Astrocyte (in vitro differentiated cells and primary cell): ENCODE data around the gene DOCK3. TPM values are rescaled to one million over a fixed set of nuclear protein-coding genes. Genes with fewer than 3 reads are reported as not detected.
"Not testable (repeated sequence)": the region's sequence is repeated elsewhere in the genome, so short reads cannot be mapped to it uniquely, and the experiment has no call there.

Experiments used
- DNase-seq: peaks from one replicate; pipeline ENCODE4 v3.0.0-alpha.2; 2010; ENCODE audit warnings: low read depth
- FAIRE-seq: peaks from 2 replicates; lab custom pipeline; 2011; peaks lifted over from hg19 to GRCh38; lab: Jason Lieb, UNC
- H2AFZ ChIP-seq: 2 replicates; pipeline ENCODE4 v1.6.0; 2012; ENCODE audit warnings: low read depth, low read length, inconsistent platforms
- H3K27ac ChIP-seq: 2 replicates; pipeline ENCODE4 v1.5.1; 2011; ENCODE audit warnings: low read depth, low read length, inconsistent platforms
- H3K27me3 ChIP-seq: 2 replicates; pipeline ENCODE4 v1.6.0; 2011; ENCODE audit warnings: low read length, inconsistent platforms; ENCODE audit not compliant: insufficient read depth
- H3K36me3 ChIP-seq: 2 replicates; pipeline ENCODE4 v1.5.1; 2011; ENCODE audit warnings: low read length, inconsistent platforms; ENCODE audit not compliant: insufficient read depth
- H3K4me1 ChIP-seq: 2 replicates; pipeline ENCODE4 v1.5.1; 2011; ENCODE audit warnings: low read length, inconsistent platforms; ENCODE audit not compliant: insufficient read depth
- H3K4me2 ChIP-seq: 2 replicates; pipeline ENCODE4 v1.6.0; 2012; ENCODE audit warnings: low read length, inconsistent platforms
- H3K4me3 ChIP-seq: 2 replicates; pipeline ENCODE4 v1.5.1; 2011; ENCODE audit warnings: low read depth, mild to moderate bottlenecking, low read length, inconsistent platforms; ENCODE audit not compliant: insufficient read depth
- H3K79me2 ChIP-seq: 2 replicates; pipeline ENCODE4 v1.6.0; 2012; ENCODE audit warnings: mild to moderate bottlenecking, low read length, inconsistent platforms; ENCODE audit not compliant: insufficient read depth
- H3K9ac ChIP-seq: 2 replicates; pipeline ENCODE4 v1.6.0; 2012; ENCODE audit warnings: mild to moderate bottlenecking, low read length, inconsistent platforms
- H3K9me3 ChIP-seq: 2 replicates; pipeline ENCODE4 v1.5.1; 2012; ENCODE audit warnings: low read depth, mild to moderate bottlenecking, low read length, inconsistent platforms; ENCODE audit not compliant: insufficient read depth
- H4K20me1 ChIP-seq: 2 replicates; pipeline ENCODE4 v1.6.0; 2012; ENCODE audit warnings: low read length, inconsistent platforms; ENCODE audit not compliant: insufficient read depth
- H3K27ac Mint-ChIP-seq: one replicate; pipeline ENCODE4 v1.8.0; 2021; ENCODE audit warnings: mild to moderate bottlenecking, mixed read lengths; ENCODE audit not compliant: unreplicated experiment
- H3K27me3 Mint-ChIP-seq: one replicate; pipeline ENCODE4 v1.8.0; 2021; ENCODE audit warnings: low read depth, mixed read lengths; ENCODE audit not compliant: unreplicated experiment
- H3K36me3 Mint-ChIP-seq: one replicate; pipeline ENCODE4 v1.8.0; 2021; ENCODE audit warnings: low read depth, mixed read lengths; ENCODE audit not compliant: unreplicated experiment
- H3K4me1 Mint-ChIP-seq: one replicate; pipeline ENCODE4 v1.8.0; 2021; ENCODE audit warnings: low read depth, mixed read lengths; ENCODE audit not compliant: unreplicated experiment
- H3K4me3 Mint-ChIP-seq: one replicate; pipeline ENCODE4 v1.8.0; 2021; ENCODE audit warnings: mild to moderate bottlenecking, moderate library complexity, mixed read lengths; ENCODE audit not compliant: unreplicated experiment
- H3K9me3 Mint-ChIP-seq: one replicate; pipeline ENCODE4 v1.8.0; 2021; ENCODE audit warnings: mild to moderate bottlenecking, mixed read lengths; ENCODE audit not compliant: unreplicated experiment
- CTCF ChIP-seq: IDR thresholded peaks from 2 replicates; pipeline ENCODE4 v1.5.1; 2011; ENCODE audit warnings: low read depth, mild to moderate bottlenecking, inconsistent platforms, low read length, moderate library complexity; ENCODE audit not compliant: insufficient read depth
- EZH2 ChIP-seq: IDR thresholded peaks from 2 replicates; pipeline ENCODE4 v1.6.1; 2012; ENCODE audit warnings: mild to moderate bottlenecking, low read length, inconsistent platforms; ENCODE audit not compliant: insufficient read depth
- total RNA-seq: library from RNA; stranded (reverse); gene quantifications from 2 replicates; pipeline ENCODE4 v1.2.1, GENCODE V29; 2021

The DOCK3 gene
- total RNA-seq, 1 donor from 2014 or later, result 3.3 TPM

GRCh38 chr3:50662408-50662807 lies 12.3 kb upstream of the DOCK3 start:
- H3K36me3 Mint-ChIP-seq, result no peaks in the 10 kb centered on the region
- no peak overlapping the region for H3K4me3 Mint-ChIP-seq
- no peak for DNase-seq

GRCh38 chr3:50665081-50665840 lies 9.5 kb upstream of the DOCK3 start:
- Histone ChIP-seq H3K27me3 (peaks cover 12% of the 10 kb centered on the region), H4K20me1 (no peaks in the 10 kb centered on the region), H3K36me3 (no peaks in the 10 kb centered on the region), H2AFZ (no peak overlapping the region), H3K27ac (no peak overlapping the region), H3K4me2 (no peak overlapping the region), H3K9me3 (no peaks in the 10 kb centered on the region), H3K9ac (no peak overlapping the region), H3K4me3 (no peak overlapping the region), H3K4me1 (peaks cover 9% of the 10 kb centered on the region), H3K79me2 (no peaks in the 10 kb centered on the region)
- FAIRE-seq (no peak), DNase-seq (no peak)
- Mint-ChIP-seq H3K4me1 (peaks cover 22% of the 10 kb centered on the region), H3K9me3 (no peaks in the 10 kb centered on the region), H3K4me3 (no peak overlapping the region), H3K27me3 (peaks cover 21% of the 10 kb centered on the region), H3K36me3 (no peaks in the 10 kb centered on the region), H3K27ac (no peak overlapping the region)
- TF ChIP-seq CTCF (no peak), EZH2 (no peak)

More at GRCh38 chr3:50662408-50662807, 12.3 kb upstream of the DOCK3 start:
- Mint-ChIP-seq H3K4me1 (peaks cover 26% of the 10 kb centered on the region), H3K27ac (no peak overlapping the region), H3K9me3 (peaks cover 3% of the 10 kb centered on the region), H3K27me3 (peaks cover 27% of the 10 kb centered on the region)
- Histone ChIP-seq H3K4me3 (no peak overlapping the region), H3K27me3 (no peaks in the 10 kb centered on the region), H3K4me1 (peaks cover 9% of the 10 kb centered on the region), H3K9ac (no peak overlapping the region), H2AFZ (no peak overlapping the region), H3K4me2 (no peak overlapping the region), H3K27ac (no peak overlapping the region), H4K20me1 (no peaks in the 10 kb centered on the region), H3K36me3 (no peaks in the 10 kb centered on the region), H3K9me3 (no peaks in the 10 kb centered on the region), H3K79me2 (no peaks in the 10 kb centered on the region)
- FAIRE-seq, result no peak
- TF ChIP-seq CTCF (no peak), EZH2 (no peak)

DNA sequence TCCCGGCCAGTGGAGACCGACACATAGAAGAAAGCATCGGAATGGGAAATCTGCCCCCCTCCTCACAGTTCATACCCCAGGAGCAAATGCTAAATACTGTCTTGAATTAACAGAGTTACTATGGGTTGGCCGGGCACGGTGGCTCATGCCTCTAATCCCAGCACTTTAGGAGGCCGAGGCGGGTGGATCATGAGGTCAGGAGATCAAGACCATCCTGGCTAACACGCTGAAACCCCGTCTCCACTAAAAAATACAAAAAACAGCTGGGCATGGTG lies 8.9 kb upstream of the DOCK3 start:
- not testable (repeated sequence) for H3K36me3 Mint-ChIP-seq, H3K4me3 ChIP-seq, H3K79me2 ChIP-seq, H3K27ac Mint-ChIP-seq, H3K9ac ChIP-seq, H3K9me3 Mint-ChIP-seq, H3K4me2 ChIP-seq, H3K9me3 ChIP-seq, H3K27ac ChIP-seq, DNase-seq, H3K4me1 ChIP-seq, FAIRE-seq, H2AFZ ChIP-seq, H4K20me1 ChIP-seq, H3K36me3 ChIP-seq, H3K4me3 Mint-ChIP-seq
- peaks cover 24% of the 10 kb centered on the region for H3K27me3 Mint-ChIP-seq
- H3K27me3 ChIP-seq, result peaks cover 12% of the 10 kb centered on the region
- H3K4me1 Mint-ChIP-seq, result peaks cover 22% of the 10 kb centered on the region
